GM19397 (cell line): ENCODE measurements around the gene KLLN.
A peak's percentile ranks its signal among the peaks of the same experiment; 100 is the strongest.
"Not testable (repeated sequence)": the region's sequence is repeated elsewhere in the genome, so short reads cannot be mapped to it uniquely, and the experiment has no call there.

Experiments
- ATAC-seq: cut with Tn5 transposase; IDR thresholded peaks from one replicate; pipeline ENCODE4 v1.9.1; 2021; ENCODE audit warnings: mild to moderate bottlenecking, moderate library complexity; ENCODE audit not compliant: unreplicated experiment

KLLN gene

GRCh38 chr10:87867453-87867852 is 4.1 kb upstream of the KLLN start:
- ATAC-seq: no peak

GRCh38 chr10:87866412-87866974 is 3.2 kb upstream of the KLLN start:
- no peak for ATAC-seq

GRCh38 chr10:87865241-87865881 is 2.0 kb upstream of the KLLN start:
- ATAC-seq: no peak

- ATAC-seq: no peak
These were observed 1.2 kb upstream of the KLLN start for GRCh38 chr10:87864496-87865059.

- not testable (repeated sequence) for ATAC-seq
These were observed 690 bp upstream of the KLLN start for GRCh38 chr10:87863951-87864495.

GRCh38 chr10:87862679-87863052 is 667 bp downstream of the KLLN start:
- ATAC-seq: peak; percentile 11

GRCh38 chr10:87861953-87862678 is 1.2 kb downstream of the KLLN start:
- peak; percentile 48 for ATAC-seq

GRCh38 chr10:87861566-87861952 is 1.8 kb downstream of the KLLN start:
- no peak for ATAC-seq

GRCh38 chr10:87860816-87861403 is 2.4 kb downstream of the KLLN start:
- ATAC-seq: no peak

GRCh38 chr10:87860156-87860795 is 3.1 kb downstream of the KLLN start:
- ATAC-seq: no peak

GRCh38 chr10:87855665-87856064 is 7.7 kb downstream of the KLLN start:
- not testable (repeated sequence) for ATAC-seq

- not testable (repeated sequence) for ATAC-seq
These were observed 8.1 kb downstream of the KLLN start for GRCh38 chr10:87855247-87855646.

GRCh38 chr10:87852089-87852488 is 11.2 kb downstream of the KLLN start:
- no peak for ATAC-seq

- no peak for ATAC-seq
These were observed 12.6 kb downstream of the KLLN start for GRCh38 chr10:87850742-87851205.

GRCh38 chr10:87849001-87849400 is 14.3 kb downstream of the KLLN start:
- ATAC-seq: no peak

- ATAC-seq: no peak
These were observed 15.8 kb downstream of the KLLN start for GRCh38 chr10:87847550-87847949.

- ATAC-seq: not testable (repeated sequence)
These were observed 16.6 kb downstream of the KLLN start for GRCh38 chr10:87846711-87847110.

- no peak for ATAC-seq
These were observed 17.3 kb downstream of the KLLN start for GRCh38 chr10:87846023-87846422.

- no peak for ATAC-seq
These were observed 17.7 kb downstream of the KLLN start for GRCh38 chr10:87845624-87845998.

GRCh38 chr10:87844837-87845623 is 18.3 kb downstream of the KLLN start:
- ATAC-seq: no peak
